NK-92 (cell line): ENCODE measurements around the gene KRTAP1-4.
"Not testable (repeated sequence)": the region's sequence is repeated elsewhere in the genome, so short reads cannot be mapped to it uniquely, and the experiment has no call there.

ENCODE experiments used
- DNase-seq: peaks from one replicate; lab custom pipeline; 2025; ENCODE audit not compliant: unreplicated experiment; lab: John Stamatoyannopoulos, UW

KRTAP1-4 gene

DNA sequence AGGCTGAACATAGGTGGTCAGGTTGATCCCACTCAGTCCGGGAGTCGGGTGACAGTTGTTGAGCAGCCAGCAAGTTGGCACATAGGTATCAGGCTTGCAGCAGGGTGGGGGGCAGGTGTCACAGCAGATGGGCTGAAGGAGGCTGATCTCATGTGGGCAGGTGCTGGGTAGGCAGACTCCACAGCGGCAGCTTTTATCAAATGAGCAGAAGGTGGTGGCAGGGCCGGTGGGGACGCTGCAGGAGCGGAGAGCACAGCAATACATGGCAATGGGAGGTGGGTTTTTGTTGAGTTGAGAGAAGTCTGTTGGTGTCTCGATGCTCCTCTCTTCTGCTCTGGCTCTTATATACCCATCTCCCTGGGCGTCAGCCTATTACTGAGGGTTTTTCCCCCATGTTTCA is 21.2 kb downstream of the KRTAP1-4 start, which contains the start of gene KRTAP3-1:
TSS of gene KRTAP3-1 (minus strand) at position 318 of the 400 bp plus-strand sequence. CDS start at position 264, 54 bp downstream.
- DNase-seq, result no peak

DNA sequence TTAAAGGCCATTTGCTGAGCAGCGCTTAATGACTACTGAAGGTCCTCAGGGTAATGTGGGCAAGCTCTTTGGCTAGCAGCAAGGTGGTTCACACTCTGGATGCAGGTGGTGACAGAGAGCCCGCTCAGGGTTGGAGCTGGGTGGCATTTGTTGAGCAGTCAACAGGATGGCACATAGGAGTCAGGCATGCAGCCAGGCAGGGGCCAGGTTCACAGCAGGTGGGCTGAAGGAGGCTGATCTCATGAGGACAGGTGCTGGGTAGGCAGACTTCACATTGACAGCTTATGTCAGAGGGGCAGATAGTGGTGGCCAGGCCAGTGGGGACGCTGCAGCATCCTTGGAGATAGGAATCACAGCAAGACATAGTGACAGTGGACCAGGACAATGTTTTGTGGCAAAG is 25.6 kb downstream of the KRTAP1-4 start:
- DNase-seq, result no peak

DNA sequence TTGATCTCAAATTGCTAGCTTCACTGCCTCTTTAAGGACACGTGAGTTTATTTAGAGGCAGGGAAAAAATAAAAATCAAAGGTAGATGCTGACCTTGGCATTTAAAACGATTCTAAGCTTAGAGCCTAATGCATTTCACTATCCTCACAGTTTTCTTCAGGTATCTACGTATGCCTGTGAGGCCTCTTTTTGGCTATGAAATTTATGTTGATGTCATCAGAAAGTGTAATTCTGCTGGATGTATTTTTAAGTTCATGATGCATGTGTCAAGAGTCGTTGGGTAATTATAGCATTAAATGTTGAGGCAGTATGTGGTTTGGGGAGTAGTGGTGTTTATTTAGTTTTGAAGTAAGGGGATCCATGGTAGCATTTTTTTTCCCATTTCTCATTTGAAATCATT is 26.1 kb downstream of the KRTAP1-4 start:
- no peak for DNase-seq

DNA sequence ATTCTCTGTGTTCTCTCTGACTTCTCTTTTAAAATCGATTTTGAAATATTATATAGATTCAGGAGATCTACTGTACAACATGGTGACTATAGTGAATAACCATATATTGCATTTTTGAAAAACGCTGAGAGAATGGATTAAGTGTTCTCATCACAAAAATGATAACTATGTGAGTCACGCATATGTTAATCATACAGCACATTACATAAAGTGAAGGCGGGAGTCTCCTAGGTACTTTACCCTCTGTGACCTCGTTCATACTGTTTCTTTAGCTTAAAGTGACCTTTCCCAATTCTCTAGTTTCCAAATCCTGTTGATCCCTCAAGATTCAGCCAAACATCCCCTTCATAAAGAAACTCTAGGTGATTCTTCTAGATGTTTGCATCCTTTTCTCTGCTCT is 27.2 kb downstream of the KRTAP1-4 start:
- no peak for DNase-seq

DNA sequence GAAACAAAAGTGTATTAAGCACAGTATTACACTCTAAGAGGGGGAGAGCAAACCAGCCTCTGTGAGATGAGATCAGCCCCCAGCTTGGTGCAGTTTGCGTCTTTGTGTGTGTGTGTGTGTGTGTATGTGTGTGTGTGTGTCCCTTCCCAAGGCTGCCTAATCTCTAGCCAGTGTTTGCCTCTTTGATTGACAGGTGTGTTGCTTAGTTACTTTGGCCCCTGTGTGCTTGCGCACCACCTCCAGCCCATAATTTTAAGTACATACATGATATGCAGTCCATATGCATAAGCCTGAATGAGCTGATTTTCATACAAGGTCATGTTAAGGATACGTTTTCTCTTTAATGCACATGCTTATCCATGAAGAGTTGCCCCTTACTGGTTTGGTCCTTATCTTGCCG is 28.2 kb downstream of the KRTAP1-4 start:
- DNase-seq, result no peak

DNA sequence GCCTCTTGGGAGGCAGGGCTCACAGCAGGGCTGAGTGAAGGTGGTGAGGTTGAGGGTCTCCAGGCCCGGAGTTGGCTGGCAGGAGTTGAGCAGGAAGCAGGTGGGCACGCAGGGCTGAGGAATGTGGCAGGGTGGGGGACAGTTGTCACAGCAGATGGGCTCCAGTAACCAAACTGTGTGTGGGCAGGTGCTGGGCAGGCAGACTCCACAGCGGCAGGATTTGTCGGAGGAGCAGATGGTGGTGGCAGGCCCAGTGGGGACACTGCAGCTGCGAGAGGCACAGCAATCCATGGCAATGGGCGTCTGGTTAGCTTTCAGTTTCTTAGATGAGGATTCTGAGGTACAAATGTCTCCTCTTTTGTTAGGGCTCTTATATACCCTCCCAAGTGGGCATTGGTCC is 30.4 kb downstream of the KRTAP1-4 start, which contains the start of gene KRTAP3-2:
TSS of gene KRTAP3-2 (minus strand) at position 344 of the 400 bp plus-strand sequence. CDS start at position 291, 53 bp downstream.
- not testable (repeated sequence) for DNase-seq

DNA sequence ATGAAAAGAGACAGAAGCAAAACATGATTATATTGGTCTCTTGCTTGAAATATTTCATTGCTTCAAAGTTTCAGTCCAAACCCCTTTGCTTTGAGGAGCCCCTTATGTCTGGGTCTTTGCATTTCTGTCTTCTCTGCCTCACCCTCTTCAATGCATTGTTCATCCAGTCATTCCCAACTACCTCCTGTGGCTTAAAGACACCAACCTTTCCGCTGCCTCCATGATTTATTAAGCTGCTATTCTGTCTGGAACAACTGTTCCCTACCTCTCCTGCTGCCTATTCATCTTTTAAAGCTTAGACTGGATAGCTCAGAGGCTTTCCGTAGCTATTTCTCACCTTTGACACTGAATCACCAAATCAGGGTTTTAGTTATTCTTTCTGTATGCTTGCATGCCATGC is 32.6 kb downstream of the KRTAP1-4 start:
- DNase-seq, result no peak

DNA sequence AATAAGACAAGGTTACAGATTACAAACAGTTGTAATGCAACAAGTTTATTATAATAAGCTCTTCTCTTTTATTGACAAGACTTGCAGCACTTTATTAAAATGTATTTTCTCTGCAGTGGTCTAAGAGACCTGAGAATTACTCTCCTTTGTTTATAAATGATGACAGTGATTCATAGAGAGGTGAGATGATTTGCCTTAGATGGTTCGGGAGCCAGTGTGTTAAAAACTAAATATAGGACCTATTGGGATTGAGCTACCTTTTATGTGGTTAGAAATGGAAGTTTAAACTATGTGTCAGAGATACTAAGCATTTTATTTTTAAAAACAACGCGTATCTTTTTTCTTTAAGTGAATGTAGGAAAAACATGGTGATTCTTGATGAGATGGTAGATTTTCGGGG is 33.2 kb downstream of the KRTAP1-4 start:
- DNase-seq, result no peak

DNA sequence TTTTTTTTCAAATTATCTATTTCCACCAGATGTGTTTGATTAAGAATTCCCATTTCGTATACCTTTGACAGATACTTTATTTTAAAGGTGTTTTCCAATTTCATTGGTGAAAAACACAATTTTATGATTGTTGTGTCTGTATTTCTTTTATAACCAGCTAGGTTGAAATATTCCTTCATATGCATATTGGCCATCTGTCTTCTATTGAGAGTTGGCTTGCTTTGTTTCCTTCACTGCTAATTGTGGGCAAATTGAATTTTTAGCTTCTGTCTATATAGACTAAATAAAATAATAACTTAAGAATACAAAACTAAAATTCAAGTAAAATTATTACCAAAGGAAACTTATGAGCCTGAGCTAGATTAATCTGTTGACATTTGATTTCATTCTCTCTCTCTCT is 34.9 kb downstream of the KRTAP1-4 start:
- no peak for DNase-seq

DNA sequence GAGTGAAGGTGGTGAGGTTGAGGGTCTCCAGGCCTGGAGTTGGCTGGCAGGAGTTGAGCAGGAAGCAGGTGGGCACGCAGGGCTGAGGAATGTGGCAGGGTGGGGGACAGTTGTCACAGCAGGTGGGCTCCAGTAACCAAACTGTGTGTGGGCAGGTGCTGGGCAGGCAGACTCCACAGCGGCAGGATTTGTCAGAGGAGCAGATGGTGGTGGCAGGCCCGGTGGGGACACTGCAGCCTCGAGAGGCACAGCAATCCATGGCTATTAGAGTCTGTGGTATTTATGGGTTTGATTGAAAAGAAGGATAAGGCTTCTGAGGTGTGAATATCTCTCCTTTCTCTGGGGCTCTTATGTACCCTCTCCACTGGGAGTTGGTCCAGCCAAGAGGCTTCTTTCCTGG is 36.2 kb downstream of the KRTAP1-4 start, which contains the start of gene KRTAP3-3:
TSS of gene KRTAP3-3 (minus strand) at position 326 of the 400 bp plus-strand sequence. CDS start at position 259, 67 bp downstream.
- no peak for DNase-seq

DNA sequence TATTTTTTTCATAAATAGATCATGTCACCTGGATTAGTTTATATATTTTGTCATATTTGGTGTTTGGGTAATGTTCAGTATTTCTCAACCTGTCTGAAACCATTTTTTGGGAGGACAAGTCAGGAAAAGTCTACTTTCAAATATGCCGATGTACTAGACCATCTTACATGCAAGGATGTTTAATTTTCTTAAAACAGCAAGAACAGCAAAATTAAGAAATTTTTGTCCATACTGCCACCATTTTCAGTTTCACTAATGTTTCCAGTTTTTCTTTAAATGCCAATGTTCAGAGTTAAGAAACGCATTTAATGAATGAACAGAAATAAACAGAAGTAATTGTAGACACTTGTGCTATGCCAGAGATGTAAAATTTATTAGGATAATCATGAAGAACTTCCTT is 36.9 kb downstream of the KRTAP1-4 start:
- DNase-seq, result no peak

DNA sequence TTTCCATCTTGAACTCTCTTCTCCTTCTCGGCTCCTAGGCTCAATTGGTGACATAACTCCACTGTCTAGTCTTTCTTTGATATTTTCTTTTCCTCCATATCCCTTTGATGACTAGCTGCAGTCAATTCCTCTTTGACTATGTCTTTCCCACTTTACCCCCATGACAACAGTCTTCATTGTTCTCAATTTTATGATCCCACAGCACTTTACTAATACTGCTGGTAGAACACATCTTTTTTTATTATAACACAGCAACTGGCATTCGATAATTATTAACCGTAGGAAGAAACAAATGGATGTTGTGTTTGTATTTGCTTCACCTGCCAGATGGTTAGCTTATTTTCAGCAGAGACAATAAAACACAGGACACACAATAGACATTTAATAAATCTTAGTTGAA is 37.3 kb downstream of the KRTAP1-4 start:
- DNase-seq, result no peak

DNA sequence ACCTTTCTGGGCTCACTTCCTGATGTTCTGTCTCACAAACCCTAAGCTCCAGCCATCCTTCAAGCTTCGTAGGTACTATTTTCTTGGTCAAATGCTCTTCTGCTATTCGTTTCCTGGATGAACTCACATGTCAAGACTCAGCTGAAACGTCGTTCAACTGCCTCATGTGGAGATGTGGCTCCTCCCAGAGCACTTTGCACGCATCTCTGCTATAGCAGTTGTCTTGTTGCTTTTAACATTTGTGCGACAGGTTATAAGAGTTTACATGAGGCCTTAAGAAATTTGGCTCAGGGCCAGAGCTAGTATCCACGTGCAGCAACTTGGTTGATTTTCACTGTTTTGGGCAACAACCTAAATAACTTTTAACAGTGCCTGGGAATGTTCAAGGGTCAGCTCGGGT is 43.1 kb downstream of the KRTAP1-4 start:
- DNase-seq, result no peak

DNA sequence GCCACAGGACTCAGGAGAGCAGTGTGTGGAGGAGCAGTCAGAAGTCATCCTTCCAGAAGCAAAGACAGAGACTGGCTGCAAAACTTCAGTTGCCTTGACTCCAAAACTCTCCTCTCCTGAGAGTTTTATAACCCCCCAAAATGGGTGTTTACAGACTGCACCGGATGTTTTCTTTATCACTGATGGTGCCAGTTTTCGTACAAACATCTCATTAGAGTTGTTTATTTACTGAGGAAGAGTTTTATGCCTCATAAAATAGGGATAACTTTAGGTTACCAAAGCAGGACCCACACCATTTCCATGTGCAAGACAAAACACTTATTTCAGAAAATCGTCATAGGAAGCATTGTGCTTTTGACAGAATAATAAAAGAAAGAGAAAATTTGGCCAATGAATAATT is 45.8 kb downstream of the KRTAP1-4 start, which contains the start of gene KRT40:
TSS of gene KRT40 (minus strand) at position 101 of the 400 bp plus-strand sequence. CDS start at position 48, 53 bp downstream.
- no peak for DNase-seq

DNA sequence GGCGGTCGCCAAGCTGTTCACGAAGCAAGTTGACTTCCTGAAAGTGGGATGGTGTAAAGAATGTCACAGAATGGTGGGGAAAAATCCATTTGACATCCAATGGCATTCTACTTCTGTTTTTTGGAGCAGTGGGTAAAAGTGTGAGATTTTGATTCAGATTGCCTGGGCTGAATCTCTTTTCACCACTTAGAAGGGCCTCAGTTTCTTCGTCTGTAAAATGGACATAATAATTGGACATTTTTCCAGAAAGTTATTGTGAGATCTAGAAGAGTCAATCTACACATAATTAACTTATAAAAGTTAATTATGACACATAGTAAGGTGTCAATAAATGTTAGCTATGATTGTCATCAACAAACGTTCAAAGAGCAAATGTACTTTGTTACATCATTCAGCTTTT is 48.9 kb downstream of the KRTAP1-4 start:
- DNase-seq, result no peak

DNA sequence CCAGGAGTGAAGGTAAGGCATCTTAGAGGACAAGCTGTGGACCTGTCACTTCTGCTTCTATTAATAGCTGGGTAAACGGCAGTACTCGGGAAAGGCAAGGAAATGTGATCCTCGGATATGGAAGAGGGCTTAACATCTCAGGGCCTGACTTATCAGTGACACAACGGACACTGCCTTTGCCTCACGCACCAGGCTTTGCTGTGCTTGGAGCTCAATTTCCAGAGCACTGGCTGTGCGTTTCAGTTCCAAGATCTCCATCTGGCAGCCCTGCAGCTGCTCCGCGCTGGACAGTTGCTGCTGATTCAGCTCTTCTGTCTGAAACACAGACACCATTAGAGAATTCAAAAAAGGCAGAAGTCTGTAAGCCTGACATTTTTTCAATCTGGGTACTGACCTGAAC is 49.4 kb downstream of the KRTAP1-4 start:
- no peak for DNase-seq

DNA sequence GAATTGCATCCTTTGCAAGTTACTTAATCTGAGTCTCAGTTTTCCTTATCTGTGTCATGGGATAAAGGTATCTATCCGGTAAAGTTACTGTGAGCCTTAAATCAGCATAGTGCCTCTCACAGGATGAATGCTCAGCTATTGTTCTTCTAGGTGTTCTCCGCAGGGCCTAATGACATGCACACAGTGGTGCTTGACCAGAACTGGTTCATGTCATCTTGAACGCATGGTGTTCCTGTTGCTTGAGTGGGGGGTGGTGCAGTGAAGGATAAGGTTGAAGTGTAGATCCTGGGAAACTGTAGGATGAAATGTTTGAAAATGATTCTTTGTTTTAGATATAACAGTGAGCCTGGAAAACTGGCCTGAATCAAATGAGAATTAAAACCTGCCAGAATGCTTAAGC is 49.9 kb downstream of the KRTAP1-4 start:
- DNase-seq, result no peak
